Renal cortex interstitium (tissue), 11 donors: ENCODE measurements around the gene CDO1. TPM values are rescaled to one million over a fixed set of nuclear protein-coding genes. Genes with fewer than 3 reads are reported as not detected.

Experiments
- DNase-seq, 11 donors: peaks; one replicate each; pipeline ENCODE4 v3.0.0-alpha.2; 2013; ENCODE audit warnings: low read depth in 9 of 11, low spot score in 4 of 11; ENCODE audit errors: extremely low read depth in 1 of 11
- polyA plus RNA-seq, 3 donors: library from polyadenylated mRNA; unstranded; fragments of 120-200 nt; gene quantifications; one replicate each; pipeline ENCODE4 v1.2.1, GENCODE V29; 2013; ENCODE audit not compliant: insufficient read length in 3 of 3

The CDO1 gene
- polyA plus RNA-seq, 3 donors: 23.7 to 32.2 (median 27.5) TPM

GRCh38 chr5:115755675-115756074 lies 60.8 kb downstream of the CDO1 start:
- no peak for DNase-seq

Other genes starting within 250 kb of the CDO1 start
- gene TICAM2, start 214.2 kb downstream of the CDO1 start, polyA plus RNA-seq: 1 to 10 TPM; 2.8 to 4.4 (median 3.8) TPM
- 100 to 1,000 TPM in 2 of 3 donors, 10 to 100 TPM in 1; 96.7 to 112 (median 107) TPM for gene TMED7, start 190.6 kb downstream of the CDO1 start, polyA plus RNA-seq
- gene ATG12, start 24.9 kb upstream of the CDO1 start, polyA plus RNA-seq: 10 to 100 TPM; 45.9 to 66.2 (median 59.3) TPM
- gene AP3S1, start 25.3 kb upstream of the CDO1 start, polyA plus RNA-seq: 100 to 1,000 TPM; 112 to 133 (median 125) TPM
- gene LVRN, start 145.8 kb upstream of the CDO1 start, polyA plus RNA-seq: 1 to 10 TPM in 2 of 3 donors, under 1 TPM in 1; 0.96 to 2.5 (median 1.0) TPM
- gene ARL14EPL, start 215.8 kb upstream of the CDO1 start, polyA plus RNA-seq: under 1 TPM in 1 of 3 donors, not detected in 2; 0.15 TPM